Left ventricle myocardium inferior (tissue), 1 donor: ENCODE measurements around the gene SCEL. TPM values are rescaled to one million over a fixed set of nuclear protein-coding genes. Genes with fewer than 3 reads are reported as not detected.
A peak's percentile ranks its signal among the peaks of the same experiment; 100 is the strongest.

ENCODE experiments used
- DNase-seq: peaks from one replicate; pipeline ENCODE4 v3.0.0-alpha.2; 2020
- H3K27ac ChIP-seq: fragments of 200-600 bp; replicated peaks from 2 replicates; pipeline ENCODE4 v1.8.0; 2021
- H3K27me3 ChIP-seq: fragments of 200-600 bp; 2 replicates; pipeline ENCODE4 v1.8.0; 2021; ENCODE audit warnings: low read depth
- H3K36me3 ChIP-seq: fragments of 200-600 bp; 2 replicates; pipeline ENCODE4 v1.8.0; 2021
- H3K4me1 ChIP-seq: fragments of 200-600 bp; 2 replicates; pipeline ENCODE4 v1.8.0; 2021
- H3K4me3 ChIP-seq: fragments of 200-600 bp; 2 replicates; pipeline ENCODE4 v1.8.0; 2021; ENCODE audit warnings: mild to moderate bottlenecking, moderate library complexity
- H3K9me3 ChIP-seq: fragments of 200-600 bp; replicated peaks from 2 replicates; pipeline ENCODE4 v1.8.0; 2021
- intact Hi-C: fragments of 100-400 bp; cut with micrococcal nuclease; formaldehyde crosslinking; loops from one replicate; pipeline ENCODE4 v1.11.0; 2022
- total RNA-seq: library from RNA; stranded (reverse); fragmentation: NEBNext Ultra II Directional; extraction: Animal tissue kit (Norgen Biotek cat#: 25700); gene quantifications from one replicate; pipeline ENCODE4 v1.2.1, GENCODE V29; 2021
- TF ChIP-seq, protein P1 (sequence below): fragments of 200-600 bp; IDR thresholded peaks from 2 replicates; pipeline ENCODE4 v1.8.0; 2021; ENCODE audit warnings: antibody characterized with exemption, mild to moderate bottlenecking, borderline replicate concordance
- donor health status: DM: no; HTN: yes; CAD: no; lungs with severe emphysema.

SCEL gene
- total RNA-seq, 1 donor from 2014 or later: not detected

DNA sequence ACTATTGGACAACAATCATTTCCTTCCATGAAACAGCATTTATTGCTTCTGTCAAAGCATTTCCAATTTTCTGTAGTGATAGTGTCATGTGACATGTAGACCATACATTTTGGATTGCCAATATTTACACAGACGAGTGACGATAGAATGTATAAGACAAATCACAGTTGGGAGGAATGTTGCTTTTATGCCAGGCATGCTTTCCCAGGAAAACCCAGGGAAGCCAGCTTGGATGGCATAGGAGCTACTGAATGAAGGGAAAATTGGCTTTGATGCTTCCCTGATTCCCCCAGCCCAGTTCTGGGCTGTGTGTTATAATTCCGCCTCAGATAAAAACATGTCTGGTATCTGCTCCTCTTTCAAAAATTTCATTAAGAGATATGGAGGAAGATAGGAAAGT lies 22.5 kb downstream of the SCEL start:
- Histone ChIP-seq H3K36me3 (no peaks in the 10 kb centered on the region), H3K4me1 (no peaks in the 10 kb centered on the region), H3K27ac (no peak overlapping the region), H3K9me3 (no peaks in the 10 kb centered on the region), H3K4me3 (no peak overlapping the region), H3K27me3 (peaks cover 3% of the 10 kb centered on the region)
- intact Hi-C loops: no loop called here
- no peak for DNase-seq
- TF ChIP-seq, protein P1, sequence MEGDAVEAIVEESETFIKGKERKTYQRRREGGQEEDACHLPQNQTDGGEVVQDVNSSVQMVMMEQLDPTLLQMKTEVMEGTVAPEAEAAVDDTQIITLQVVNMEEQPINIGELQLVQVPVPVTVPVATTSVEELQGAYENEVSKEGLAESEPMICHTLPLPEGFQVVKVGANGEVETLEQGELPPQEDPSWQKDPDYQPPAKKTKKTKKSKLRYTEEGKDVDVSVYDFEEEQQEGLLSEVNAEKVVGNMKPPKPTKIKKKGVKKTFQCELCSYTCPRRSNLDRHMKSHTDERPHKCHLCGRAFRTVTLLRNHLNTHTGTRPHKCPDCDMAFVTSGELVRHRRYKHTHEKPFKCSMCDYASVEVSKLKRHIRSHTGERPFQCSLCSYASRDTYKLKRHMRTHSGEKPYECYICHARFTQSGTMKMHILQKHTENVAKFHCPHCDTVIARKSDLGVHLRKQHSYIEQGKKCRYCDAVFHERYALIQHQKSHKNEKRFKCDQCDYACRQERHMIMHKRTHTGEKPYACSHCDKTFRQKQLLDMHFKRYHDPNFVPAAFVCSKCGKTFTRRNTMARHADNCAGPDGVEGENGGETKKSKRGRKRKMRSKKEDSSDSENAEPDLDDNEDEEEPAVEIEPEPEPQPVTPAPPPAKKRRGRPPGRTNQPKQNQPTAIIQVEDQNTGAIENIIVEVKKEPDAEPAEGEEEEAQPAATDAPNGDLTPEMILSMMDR: no peak

DNA sequence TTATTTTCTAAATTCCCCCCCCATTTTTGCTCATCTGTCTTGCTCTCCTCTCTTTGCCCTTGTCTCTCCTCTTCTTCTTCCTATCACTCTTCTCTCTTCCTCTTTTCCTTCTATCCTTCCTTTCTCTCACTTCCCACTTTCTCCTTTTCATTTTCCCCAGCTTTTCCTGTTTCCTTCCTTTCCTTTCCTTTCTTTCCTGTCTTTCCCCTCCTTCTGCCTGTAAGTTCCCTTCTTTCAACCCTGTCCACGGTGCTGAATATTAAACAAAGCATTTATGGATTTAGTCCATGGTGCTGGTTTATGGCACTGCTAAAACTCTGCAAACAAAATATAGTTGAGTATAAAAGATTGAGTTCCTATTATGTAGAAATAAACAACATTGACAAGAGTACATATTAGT lies 27.6 kb downstream of the SCEL start:
- TF ChIP-seq, protein P1: no peak
- no peaks in the 10 kb centered on the region for H3K36me3 ChIP-seq
- no peaks in the 10 kb centered on the region for H3K9me3 ChIP-seq
- H3K4me3 ChIP-seq: no peak overlapping the region
- no peak for DNase-seq
- no peak overlapping the region for H3K27ac ChIP-seq
- intact Hi-C loops: no loop called here
- H3K27me3 ChIP-seq: peaks cover 25% of the 10 kb centered on the region
- H3K4me1 ChIP-seq: no peaks in the 10 kb centered on the region

GRCh38 chr13:77565635-77566034 lies 30.1 kb downstream of the SCEL start:
- Histone ChIP-seq H3K9me3 (no peaks in the 10 kb centered on the region), H3K27ac (no peak overlapping the region)

GRCh38 chr13:77571956-77572355 lies 36.5 kb downstream of the SCEL start:
- H3K27me3 ChIP-seq: peaks cover 14% of the 10 kb centered on the region
- no peak for DNase-seq
- TF ChIP-seq, protein P1: no peak
- H3K4me1 ChIP-seq: no peaks in the 10 kb centered on the region
- H3K4me3 ChIP-seq: no peak overlapping the region
- no peaks in the 10 kb centered on the region for H3K9me3 ChIP-seq
- H3K27ac ChIP-seq: no peak overlapping the region
- intact Hi-C loops: no loop called here
- H3K36me3 ChIP-seq: no peaks in the 10 kb centered on the region

More at GRCh38 chr13:77565635-77566034, 30.1 kb downstream of the SCEL start:
- no peaks in the 10 kb centered on the region for H3K36me3 ChIP-seq
- intact Hi-C loops: no loop called here
- H3K4me3 ChIP-seq: no peak overlapping the region
- no peaks in the 10 kb centered on the region for H3K4me1 ChIP-seq
- no peak for DNase-seq
- TF ChIP-seq, protein P1: peak; percentile 49
- peaks cover 25% of the 10 kb centered on the region for H3K27me3 ChIP-seq

DNA sequence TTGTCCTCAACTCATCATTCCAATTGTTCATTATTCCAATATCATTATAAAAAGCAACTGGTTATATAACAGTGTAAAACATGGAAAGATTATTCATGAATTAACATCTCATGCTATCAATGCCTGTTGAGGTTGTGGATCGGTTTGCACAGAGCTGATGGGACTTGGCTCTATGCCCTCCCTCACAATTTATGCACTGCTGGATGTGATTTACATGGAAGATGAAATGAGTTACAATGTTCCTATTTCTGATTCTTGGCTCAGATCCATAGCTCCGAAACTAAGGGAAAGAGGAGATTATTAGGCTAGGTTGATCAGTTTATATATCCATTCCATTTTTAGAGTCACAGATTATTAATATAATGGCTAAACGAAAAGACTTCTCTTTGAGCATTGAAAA lies 38.6 kb downstream of the SCEL start:
- Histone ChIP-seq H3K27me3 (peaks cover 23% of the 10 kb centered on the region), H3K36me3 (no peaks in the 10 kb centered on the region), H3K4me1 (no peaks in the 10 kb centered on the region), H3K9me3 (no peaks in the 10 kb centered on the region), H3K27ac (no peak overlapping the region), H3K4me3 (no peak overlapping the region)
- intact Hi-C loops: no loop called here
- DNase-seq: no peak
- TF ChIP-seq, protein P1: no peak

- no peak for DNase-seq
- no peaks in the 10 kb centered on the region for H3K4me1 ChIP-seq
- intact Hi-C loops: no loop called here
- no peaks in the 10 kb centered on the region for H3K9me3 ChIP-seq
- no peak overlapping the region for H3K4me3 ChIP-seq
- no peaks in the 10 kb centered on the region for H3K36me3 ChIP-seq
- TF ChIP-seq, protein P1: no peak
- H3K27me3 ChIP-seq: peaks cover 17% of the 10 kb centered on the region
- H3K27ac ChIP-seq: no peak overlapping the region
Observed at GRCh38 chr13:77579959-77580358, 44.5 kb downstream of the SCEL start.
